ENCODE results near the gene CPNE4.

- no peak for TF ChIP-seq CTCF (IDR thresholded peaks at IDR 0.05)
- TF ChIP-seq POLR2A (IDR thresholded peaks at IDR 0.05; ENCODE audit: low read depth): no peak
- no peak for TF ChIP-seq POLR2AphosphoS5 (IDR thresholded peaks at IDR 0.05)
Observed at GRCh38 chr3:131623431-131623830, 411.4 kb downstream of the CPNE4 start.
